CD14-positive monocyte (primary cell): Measurements from ENCODE around the gene TJP2. TPM values are rescaled to one million over a fixed set of nuclear protein-coding genes. Genes with fewer than 3 reads are reported as not detected.

Source experiments
- DNase-seq, 3 donors: peaks; one replicate each; pipeline ENCODE4 v3.0.0-alpha.2; 2011 to 2022
- H2AFZ ChIP-seq: 2 replicates; pipeline ENCODE4 v1.6.0; 2012; ENCODE audit warnings: mild to moderate bottlenecking, low read depth, low read length, inconsistent platforms; ENCODE audit not compliant: insufficient read depth, poor library complexity, severe bottlenecking
- H3K27ac ChIP-seq, 2 donors: 1 replicate in 1 of 2; 2 replicates in 1 of 2; pipeline ENCODE4 v1.5.1; 2012 to 2013; ENCODE audit warnings: low read length in 2 of 2, control low read depth in 1 of 2, inconsistent platforms in 1 of 2, low read depth in 1 of 2, mild to moderate bottlenecking in 1 of 2
- H3K27me3 ChIP-seq, 2 donors: one replicate each; pipeline versions ENCODE4 v1.6.0 to v1.6.1; 2011 to 2013; ENCODE audit warnings: low read length in 2 of 2; ENCODE audit not compliant: control insufficient read depth in 2 of 2, insufficient read depth in 2 of 2
- H3K36me3 ChIP-seq, 2 donors: replicated peaks in 1 of 2; 1 replicate in 1 of 2; 2 replicates in 1 of 2; pipeline versions ENCODE4 v1.5.1 to v1.6.1; 2012 to 2013; ENCODE audit warnings: low read length in 2 of 2, control low read depth in 1 of 2, inconsistent platforms in 1 of 2, mild to moderate bottlenecking in 1 of 2; ENCODE audit not compliant: insufficient read depth in 2 of 2, control insufficient read depth in 1 of 2
- H3K4me1 ChIP-seq, 2 donors: 1 replicate in 1 of 2; 2 replicates in 1 of 2; pipeline versions ENCODE4 v1.5.1 to v1.6.1; 2012 to 2013; ENCODE audit warnings: low read length in 2 of 2, control low read depth in 1 of 2, inconsistent platforms in 1 of 2, mild to moderate bottlenecking in 1 of 2, moderate library complexity in 1 of 2; ENCODE audit not compliant: insufficient read depth in 2 of 2, control insufficient read depth in 1 of 2
- H3K4me2 ChIP-seq: replicated peaks from 2 replicates; pipeline ENCODE3; 2012; ENCODE audit warnings: low read length, moderate library complexity, mild to moderate bottlenecking; ENCODE audit not compliant: poor library complexity, severe bottlenecking; ENCODE audit errors: extremely low read depth
- H3K4me3 ChIP-seq, 3 experiments: fragments of 200-600 bp in 1 of 3; sonication (generic) in 1 of 3; replicated peaks in 1 of 3; 1 replicate in 2 of 3; 2 replicates in 1 of 3; pipeline ENCODE4 v1.5.1; 2011 to 2013; ENCODE audit warnings: low read length in 3 of 3, mild to moderate bottlenecking in 3 of 3, control low read depth in 2 of 3, low read depth in 2 of 3, inconsistent platforms in 1 of 3, moderate library complexity in 1 of 3
- H3K79me2 ChIP-seq: 2 replicates; pipeline ENCODE4 v1.6.0; 2012; ENCODE audit warnings: mild to moderate bottlenecking, control low read depth, inconsistent platforms, low read length, moderate library complexity; ENCODE audit not compliant: insufficient read depth
- H3K9ac ChIP-seq: 2 replicates; pipeline ENCODE4 v1.6.0; 2017; ENCODE audit warnings: low read length, mild to moderate bottlenecking; ENCODE audit not compliant: insufficient read depth, poor library complexity, severe bottlenecking
- H3K9me3 ChIP-seq, 2 donors: replicated peaks in 1 of 2; 1 replicate in 1 of 2; 2 replicates in 1 of 2; pipeline versions ENCODE4 v1.5.1 to v1.6.1; 2012 to 2013; ENCODE audit warnings: low read length in 2 of 2, control low read depth in 1 of 2; ENCODE audit not compliant: control insufficient read depth in 1 of 2, insufficient read depth in 1 of 2
- H4K20me1 ChIP-seq: 2 replicates; pipeline ENCODE4 v1.6.0; 2012; ENCODE audit warnings: mild to moderate bottlenecking, low read length, control low read depth, moderate library complexity; ENCODE audit not compliant: insufficient read depth
- H3K27ac Mint-ChIP-seq, 7 donors: one replicate each; pipeline ENCODE4 v1.8.0; 2020; ENCODE audit warnings: mild to moderate bottlenecking in 7 of 7, mixed read lengths in 7 of 7, moderate library complexity in 6 of 7, inconsistent platforms in 2 of 7
- H3K27me3 Mint-ChIP-seq, 3 donors: one replicate each; pipeline ENCODE4 v1.8.0; 2021 to 2022; ENCODE audit warnings: low read depth in 3 of 3, mild to moderate bottlenecking in 3 of 3, mixed read lengths in 3 of 3, moderate library complexity in 3 of 3, inconsistent platforms in 1 of 3
- H3K36me3 Mint-ChIP-seq, 2 donors: one replicate each; pipeline ENCODE4 v1.8.0; 2020; ENCODE audit warnings: mixed read lengths in 2 of 2, inconsistent platforms in 1 of 2, mild to moderate bottlenecking in 1 of 2
- H3K4me1 Mint-ChIP-seq: one replicate; pipeline ENCODE4 v1.8.0; 2020; ENCODE audit warnings: mild to moderate bottlenecking, mixed read lengths
- H3K4me3 Mint-ChIP-seq, 2 donors: one replicate each; pipeline ENCODE4 v1.8.0; 2020; ENCODE audit warnings: mild to moderate bottlenecking in 2 of 2, mixed read lengths in 2 of 2, moderate library complexity in 1 of 2
- H3K9me3 Mint-ChIP-seq, 7 donors: one replicate each; pipeline ENCODE4 v1.8.0; 2020 to 2022; ENCODE audit warnings: mixed read lengths in 7 of 7, mild to moderate bottlenecking in 6 of 7, moderate library complexity in 6 of 7, inconsistent platforms in 2 of 7
- CTCF ChIP-seq: fragments of 200-600 bp; IDR thresholded peaks from one replicate; pipeline ENCODE4 v1.8.0; 2022; ENCODE audit warnings: antibody characterized with exemption, mild to moderate bottlenecking
- WGBS: methylation state at CpG from one replicate; pipeline ENCODE4 v1.1.5; 2013; ENCODE audit warnings: missing lambda C conversion rate; ENCODE audit not compliant: insufficient coverage; 5-methylcytosine and 5-hydroxymethylcytosine counted together
- intact Hi-C, 2 donors: fragments of 100-400 bp; cut with micrococcal nuclease; formaldehyde crosslinking; loops; one replicate each; pipeline versions ENCODE4 v1.15.0 to v1.15.1; 2023
- polyA plus RNA-seq, 3 donors: library from polyadenylated mRNA; depleted of rRNA in 1 of 3; unstranded in 2 of 3; stranded (reverse) in 1 of 3; fragments of 300-500 nt in 2 of 3; fragments of >200 nt in 1 of 3; fragmentation: Illumina TruSeq in 2 of 3; gene quantifications; 1 replicate in 2 of 3; 2 replicates in 1 of 3; pipeline ENCODE4 v1.2.3, GENCODE V29; 2012 to 2021

TJP2 gene
- polyA plus RNA-seq, 3 donors, result 8.0 to 17.8 (median 13.8) TPM

GRCh38 chr9:69173497-69173890 lies 583 bp upstream of the TJP2 start:
- peaks cover 0 to 2% (median 0%) of the 10 kb centered on the region in 7 donors for H3K9me3 Mint-ChIP-seq
- peaks cover 4 to 16% (median 15%) of the 10 kb centered on the region in 3 donors for H3K27me3 Mint-ChIP-seq
- peak overlapping the region in 4 of 7 donors; percentile 67 to 85 (median 82) for H3K27ac Mint-ChIP-seq
- H3K4me1 ChIP-seq, result peaks cover 50 to 65% of the 10 kb centered on the region in 2 donors
- intact Hi-C loops, result no loop called here
- peaks cover 63% of the 10 kb centered on the region for H3K4me1 Mint-ChIP-seq
- no peaks in the 10 kb centered on the region for H4K20me1 ChIP-seq
- H2AFZ ChIP-seq, result peak overlapping the region; percentile 81
- no peaks in the 10 kb centered on the region for H3K36me3 ChIP-seq
- no peak for DNase-seq
- peak overlapping the region; percentile 40 to 82 (median 73) for H3K4me3 ChIP-seq
- no peak for TF ChIP-seq CTCF
- peak overlapping the region in 1 of 2 donors; percentile 84 for H3K27ac ChIP-seq
- peak overlapping the region; percentile 82 to 93 for H3K4me3 Mint-ChIP-seq
- H3K4me2 ChIP-seq, result peak overlapping the region; percentile 91
- H3K79me2 ChIP-seq, result peaks cover 18% of the 10 kb centered on the region
- peaks cover 0 to 8% of the 10 kb centered on the region in 2 donors for H3K36me3 Mint-ChIP-seq
- no peaks in the 10 kb centered on the region for H3K9me3 ChIP-seq
- 3% methylated on average over 14 of the region's 17 CpGs for WGBS
- H3K9ac ChIP-seq, result peak overlapping the region; percentile 80
- no peaks in the 10 kb centered on the region for H3K27me3 ChIP-seq

DNA sequence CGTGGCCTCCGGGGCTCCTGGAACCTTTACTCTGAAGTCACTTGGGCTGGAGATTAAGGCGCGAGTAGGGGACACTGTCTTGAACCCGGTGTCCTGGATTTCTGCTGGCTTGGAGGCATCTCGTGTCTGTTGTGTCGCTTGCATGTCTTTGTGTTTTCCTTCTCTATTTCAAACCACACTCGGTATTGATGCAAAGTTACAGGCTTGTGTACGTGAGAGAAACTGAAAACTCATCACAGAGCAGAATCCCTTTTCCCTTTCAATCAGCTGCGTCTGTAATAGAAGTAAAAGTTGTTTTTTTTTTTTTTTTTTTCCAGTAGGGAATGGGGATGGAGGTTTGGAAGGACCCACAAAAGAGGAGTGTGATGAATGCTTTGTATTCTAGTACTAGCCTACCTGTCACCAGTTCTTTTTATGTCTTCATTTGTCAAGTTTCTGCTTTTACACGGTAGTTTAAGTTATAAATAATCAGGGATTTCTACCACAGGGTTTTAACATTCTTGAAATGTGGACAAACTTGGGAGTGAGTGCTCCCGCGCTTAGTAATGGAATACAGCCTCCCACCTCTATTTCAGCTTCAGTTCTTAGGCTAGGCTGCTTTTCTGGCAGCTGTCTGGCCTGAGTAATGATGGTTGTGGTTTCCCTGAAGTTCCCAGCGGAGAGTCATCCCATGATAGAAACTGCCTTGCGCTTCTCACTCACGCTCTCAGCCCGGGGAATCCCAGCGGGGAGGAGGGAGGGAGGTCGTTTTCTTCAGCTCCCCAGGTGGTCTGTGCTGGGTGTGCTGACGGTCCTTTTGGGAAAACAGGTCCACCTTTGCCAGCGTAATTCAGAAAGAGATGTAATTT lies 763 bp downstream of the TJP2 start:
- Histone ChIP-seq H3K4me1 (peaks cover 40 to 52% of the 10 kb centered on the region in 2 donors), H3K4me3 (peak overlapping the region; percentile 73 to 82 (median 73)), H3K9ac (peak overlapping the region; percentile 80), H4K20me1 (no peaks in the 10 kb centered on the region), H3K27me3 (no peaks in the 10 kb centered on the region), H3K79me2 (peaks cover 18% of the 10 kb centered on the region), H2AFZ (peak overlapping the region; percentile 81), H3K4me2 (peak overlapping the region; percentile 91), H3K27ac (peak overlapping the region; percentile 53 to 84), H3K9me3 (no peaks in the 10 kb centered on the region), H3K36me3 (no peaks in the 10 kb centered on the region)
- H3K9me3 Mint-ChIP-seq, result peaks cover 0 to 2% (median 0%) of the 10 kb centered on the region in 7 donors
- H3K36me3 Mint-ChIP-seq, result peaks cover 0 to 8% of the 10 kb centered on the region in 2 donors
- peaks cover 57% of the 10 kb centered on the region for H3K4me1 Mint-ChIP-seq
- H3K27ac Mint-ChIP-seq, result peak overlapping the region; percentile 59 to 93 (median 85)
- peaks cover 4 to 16% (median 15%) of the 10 kb centered on the region in 3 donors for H3K27me3 Mint-ChIP-seq
- WGBS, result 0% methylated on average over 13 of the region's 21 CpGs
- H3K4me3 Mint-ChIP-seq, result peak overlapping the region; percentile 95 to 97
- intact Hi-C loops, result no loop called here
- DNase-seq, result peak; percentile 77 to 96 (median 79)
- TF ChIP-seq CTCF, result no peak
